ENCODE results near the gene ZBTB16.

The ZBTB16 gene

GRCh38 chr11:114202011-114202609 lies 142.6 kb downstream of the ZBTB16 start:
- no peak for DNase-seq (ENCODE audit: low read depth)
- no peak for TF ChIP-seq CTCF (IDR thresholded peaks at IDR 0.05; ENCODE audit: low read depth, low read length)
- no peak for TF ChIP-seq MYC (IDR thresholded peaks at IDR 0.05; ENCODE audit: low read depth, low read length)
- no peak for TF ChIP-seq POLR2A (IDR thresholded peaks at IDR 0.05; ENCODE audit: extremely low read depth, insufficient read length)
- no peak for TF ChIP-seq MAX (IDR thresholded peaks at IDR 0.05; ENCODE audit: low read depth, low read length)
- no peak overlapping the region for H3K4me3 ChIP-seq (ENCODE audit: low read depth, low read length)

- no peak for DNase-seq (ENCODE audit: low read depth)
- H3K4me3 ChIP-seq (ENCODE audit: low read depth, low read length) = no peak overlapping the region
- TF ChIP-seq MYC (IDR thresholded peaks at IDR 0.05; ENCODE audit: low read depth, low read length) (no peak), CTCF (IDR thresholded peaks at IDR 0.05; ENCODE audit: low read depth, low read length) (no peak), POLR2A (IDR thresholded peaks at IDR 0.05; ENCODE audit: extremely low read depth, insufficient read length) (no peak), MAX (IDR thresholded peaks at IDR 0.05; ENCODE audit: low read depth, low read length) (no peak)
These were observed 147.6 kb downstream of the ZBTB16 start for GRCh38 chr11:114207096-114207495.

- TF ChIP-seq MYC (IDR thresholded peaks at IDR 0.05; ENCODE audit: low read depth, low read length) = no peak
- peak; percentile 20 for DNase-seq (ENCODE audit: low read depth)
- H3K4me3 ChIP-seq (ENCODE audit: low read depth, low read length) = no peak overlapping the region
These were observed 148.9 kb downstream of the ZBTB16 start for GRCh38 chr11:114208377-114208776.

GRCh38 chr11:114209343-114209742 lies 149.8 kb downstream of the ZBTB16 start:
- DNase-seq (ENCODE audit: low read depth) = no peak
- TF ChIP-seq CTCF (IDR thresholded peaks at IDR 0.05; ENCODE audit: low read depth, low read length) (no peak), MAX (IDR thresholded peaks at IDR 0.05; ENCODE audit: low read depth, low read length) (no peak), POLR2A (IDR thresholded peaks at IDR 0.05; ENCODE audit: extremely low read depth, insufficient read length) (no peak), MYC (IDR thresholded peaks at IDR 0.05; ENCODE audit: low read depth, low read length) (no peak)
- no peak overlapping the region for H3K4me3 ChIP-seq (ENCODE audit: low read depth, low read length)

- TF ChIP-seq MYC (IDR thresholded peaks at IDR 0.05; ENCODE audit: low read depth, low read length) (no peak), MAX (IDR thresholded peaks at IDR 0.05; ENCODE audit: low read depth, low read length) (no peak), CTCF (IDR thresholded peaks at IDR 0.05; ENCODE audit: low read depth, low read length) (no peak), POLR2A (IDR thresholded peaks at IDR 0.05; ENCODE audit: extremely low read depth, insufficient read length) (no peak)
- H3K4me3 ChIP-seq (ENCODE audit: low read depth, low read length) = no peak overlapping the region
These were observed 150.4 kb downstream of the ZBTB16 start for GRCh38 chr11:114209904-114210303.

GRCh38 chr11:114211444-114212121 lies 152.1 kb downstream of the ZBTB16 start:
- no peak for TF ChIP-seq MYC (IDR thresholded peaks at IDR 0.05; ENCODE audit: low read depth, low read length)
- TF ChIP-seq CTCF (IDR thresholded peaks at IDR 0.05; ENCODE audit: low read depth, low read length) = no peak
- TF ChIP-seq POLR2A (IDR thresholded peaks at IDR 0.05; ENCODE audit: extremely low read depth, insufficient read length) = no peak
- no peak for TF ChIP-seq MAX (IDR thresholded peaks at IDR 0.05; ENCODE audit: low read depth, low read length)
- DNase-seq (ENCODE audit: low read depth) = no peak

More at GRCh38 chr11:114209904-114210303, 150.4 kb downstream of the ZBTB16 start:
- DNase-seq (ENCODE audit: low read depth) = no peak

More at GRCh38 chr11:114211444-114212121, 152.1 kb downstream of the ZBTB16 start:
- H3K4me3 ChIP-seq (ENCODE audit: low read depth, low read length) = no peak overlapping the region

All from NB4 (cell line).